HFFc6 (cell line): ENCODE data around the gene MTCL1. TPM values are rescaled to one million over a fixed set of nuclear protein-coding genes. Genes with fewer than 3 reads are reported as not detected.

ENCODE experiments used
- DNase-seq: peaks from one replicate; pipeline ENCODE4 v3.0.0-alpha.2; 2018
- H3K27ac Mint-ChIP-seq: 2 replicates; pipeline ENCODE4 v1.8.0; 2020; ENCODE audit warnings: mild to moderate bottlenecking, mixed read lengths
- H3K27me3 Mint-ChIP-seq: 2 replicates; pipeline ENCODE4 v1.8.0; 2021; ENCODE audit warnings: mild to moderate bottlenecking, moderate library complexity, mixed read lengths; ENCODE audit not compliant: insufficient read depth
- H3K36me3 Mint-ChIP-seq: 2 replicates; pipeline ENCODE4 v1.8.0; 2021; ENCODE audit warnings: low read depth, mixed read lengths
- H3K4me1 Mint-ChIP-seq: 2 replicates; pipeline ENCODE4 v1.8.0; 2020; ENCODE audit warnings: low read depth, mixed read lengths
- H3K4me3 Mint-ChIP-seq: 2 replicates; pipeline ENCODE4 v1.8.0; 2020; ENCODE audit warnings: mild to moderate bottlenecking, moderate library complexity, mixed read lengths
- H3K9me3 Mint-ChIP-seq: 2 replicates; pipeline ENCODE4 v1.8.0; 2020; ENCODE audit warnings: mild to moderate bottlenecking, mixed read lengths
- total RNA-seq, 6 experiments: library from RNA; stranded (reverse); fragmentation: NEBNext Ultra II Directional; extraction: Animal tissue kit (Norgen Biotek cat#: 25700); gene quantifications; 2 replicates in 1 of 6; 3 replicates in 5 of 6; pipeline ENCODE4 v1.2.3, GENCODE V29; 2021
- TF ChIP-seq, protein P1 (sequence below): fragments of 200-600 bp; sonication (generic); IDR thresholded peaks from 2 replicates; pipeline ENCODE4 v1.5.0; 2021; ENCODE audit warnings: antibody characterized with exemption, mild to moderate bottlenecking

The MTCL1 gene
- total RNA-seq, 6 experiments from 2014 or later = 47.2 to 59.7 (median 55.3) TPM

DNA sequence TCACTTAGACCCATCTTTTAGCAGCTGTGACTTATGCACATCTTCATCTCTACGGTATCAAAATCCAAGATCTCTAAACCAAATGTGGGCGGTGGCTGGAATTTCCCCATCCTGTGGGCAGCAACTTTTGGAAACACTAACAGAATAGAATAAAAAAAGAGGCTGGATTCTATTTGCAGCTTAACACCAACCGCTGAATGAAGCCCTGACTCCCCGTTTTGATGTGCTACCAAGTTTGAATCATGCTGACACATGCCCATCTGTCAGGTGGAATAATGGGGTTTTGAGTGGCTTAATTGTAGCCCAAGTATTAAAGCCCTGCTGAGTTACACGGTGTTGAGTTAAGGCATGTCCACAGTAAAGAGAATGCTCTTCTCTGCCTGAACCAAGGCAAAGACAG, 165.2 kb downstream of the MTCL1 start:
- H3K4me3 Mint-ChIP-seq = no peak overlapping the region
- TF ChIP-seq, protein P1, sequence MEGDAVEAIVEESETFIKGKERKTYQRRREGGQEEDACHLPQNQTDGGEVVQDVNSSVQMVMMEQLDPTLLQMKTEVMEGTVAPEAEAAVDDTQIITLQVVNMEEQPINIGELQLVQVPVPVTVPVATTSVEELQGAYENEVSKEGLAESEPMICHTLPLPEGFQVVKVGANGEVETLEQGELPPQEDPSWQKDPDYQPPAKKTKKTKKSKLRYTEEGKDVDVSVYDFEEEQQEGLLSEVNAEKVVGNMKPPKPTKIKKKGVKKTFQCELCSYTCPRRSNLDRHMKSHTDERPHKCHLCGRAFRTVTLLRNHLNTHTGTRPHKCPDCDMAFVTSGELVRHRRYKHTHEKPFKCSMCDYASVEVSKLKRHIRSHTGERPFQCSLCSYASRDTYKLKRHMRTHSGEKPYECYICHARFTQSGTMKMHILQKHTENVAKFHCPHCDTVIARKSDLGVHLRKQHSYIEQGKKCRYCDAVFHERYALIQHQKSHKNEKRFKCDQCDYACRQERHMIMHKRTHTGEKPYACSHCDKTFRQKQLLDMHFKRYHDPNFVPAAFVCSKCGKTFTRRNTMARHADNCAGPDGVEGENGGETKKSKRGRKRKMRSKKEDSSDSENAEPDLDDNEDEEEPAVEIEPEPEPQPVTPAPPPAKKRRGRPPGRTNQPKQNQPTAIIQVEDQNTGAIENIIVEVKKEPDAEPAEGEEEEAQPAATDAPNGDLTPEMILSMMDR = no peak
- H3K9me3 Mint-ChIP-seq = no peaks in the 10 kb centered on the region
- H3K4me1 Mint-ChIP-seq = peaks cover 24% of the 10 kb centered on the region
- H3K27ac Mint-ChIP-seq = no peak overlapping the region
- H3K36me3 Mint-ChIP-seq = no peaks in the 10 kb centered on the region
- peaks cover 5% of the 10 kb centered on the region for H3K27me3 Mint-ChIP-seq
- DNase-seq = no peak

DNA sequence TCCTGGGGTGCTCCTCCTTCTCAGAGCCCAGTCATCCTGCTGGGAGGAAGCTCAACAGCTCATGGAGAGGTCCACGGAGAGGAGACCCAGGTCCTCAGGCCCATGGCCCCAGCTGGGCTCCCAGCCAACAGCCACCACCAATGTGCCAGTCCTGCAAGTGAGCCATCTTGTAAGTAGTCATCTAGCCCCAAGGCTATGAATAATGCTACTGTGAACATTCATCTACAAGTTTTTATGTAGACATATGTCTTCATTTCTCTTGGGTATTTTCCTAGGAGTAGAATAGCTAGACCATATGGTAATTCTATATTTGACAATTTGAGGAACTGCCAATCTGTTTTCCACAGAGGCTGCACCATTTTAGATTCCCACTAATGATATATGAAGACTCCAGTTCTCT, 166.1 kb downstream of the MTCL1 start:
- H3K27me3 Mint-ChIP-seq = peaks cover 5% of the 10 kb centered on the region
- peak; percentile 78 for DNase-seq
- no peaks in the 10 kb centered on the region for H3K36me3 Mint-ChIP-seq
- no peaks in the 10 kb centered on the region for H3K9me3 Mint-ChIP-seq
- no peak overlapping the region for H3K27ac Mint-ChIP-seq
- H3K4me1 Mint-ChIP-seq = peaks cover 18% of the 10 kb centered on the region
- TF ChIP-seq, protein P1 = no peak
- H3K4me3 Mint-ChIP-seq = no peak overlapping the region

DNA sequence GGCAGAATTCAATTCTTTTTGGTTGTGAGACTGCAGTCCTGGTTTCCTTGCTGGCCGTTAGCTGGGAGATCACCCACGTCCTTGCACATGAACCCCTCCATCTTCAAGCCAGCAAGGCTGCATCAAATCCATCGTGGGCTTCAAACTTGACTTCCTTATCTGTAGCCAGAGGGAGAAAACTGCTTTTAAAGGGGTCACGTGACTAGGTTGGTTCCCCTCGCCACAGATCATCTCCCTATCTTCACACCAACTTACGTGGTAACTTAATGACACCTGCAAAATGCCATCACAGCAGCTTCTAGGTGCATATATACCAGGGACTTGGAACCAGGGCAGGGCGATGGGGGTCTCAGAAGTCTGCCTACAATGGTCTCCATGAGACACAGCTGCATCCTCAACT, 169.5 kb downstream of the MTCL1 start:
- H3K4me1 Mint-ChIP-seq = peaks cover 18% of the 10 kb centered on the region
- no peak for DNase-seq
- H3K9me3 Mint-ChIP-seq = no peaks in the 10 kb centered on the region
- no peak overlapping the region for H3K27ac Mint-ChIP-seq
- no peak overlapping the region for H3K4me3 Mint-ChIP-seq
- H3K36me3 Mint-ChIP-seq = no peaks in the 10 kb centered on the region
- TF ChIP-seq, protein P1 = no peak
- peaks cover 3% of the 10 kb centered on the region for H3K27me3 Mint-ChIP-seq

DNA sequence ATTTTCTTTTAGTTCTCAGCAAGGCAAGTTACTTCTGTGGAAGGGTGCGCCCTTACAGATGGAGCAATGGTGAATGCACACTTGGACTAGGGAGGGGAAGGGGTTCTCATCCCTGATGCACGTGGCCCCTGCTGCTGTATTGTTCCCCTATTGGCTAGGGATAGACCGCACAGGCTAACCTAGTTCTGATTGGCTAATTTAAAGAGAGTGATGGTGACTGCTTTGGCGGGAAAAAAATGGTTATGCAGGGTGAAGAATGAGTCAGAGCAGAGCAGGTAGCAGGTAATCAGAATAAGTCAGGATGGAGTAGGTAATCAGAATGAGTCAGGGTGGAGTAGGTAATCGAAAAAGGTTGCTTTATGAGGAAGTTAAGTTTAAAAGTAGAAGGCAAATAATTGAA, 171.5 kb downstream of the MTCL1 start:
- H3K27me3 Mint-ChIP-seq = peaks cover 3% of the 10 kb centered on the region
- no peak overlapping the region for H3K4me3 Mint-ChIP-seq
- no peaks in the 10 kb centered on the region for H3K9me3 Mint-ChIP-seq
- H3K27ac Mint-ChIP-seq = no peak overlapping the region
- no peaks in the 10 kb centered on the region; the same call in 1 of the 2 replicates for H3K36me3 Mint-ChIP-seq
- TF ChIP-seq, protein P1 = no peak
- DNase-seq = no peak
- H3K4me1 Mint-ChIP-seq = peaks cover 13% of the 10 kb centered on the region

DNA sequence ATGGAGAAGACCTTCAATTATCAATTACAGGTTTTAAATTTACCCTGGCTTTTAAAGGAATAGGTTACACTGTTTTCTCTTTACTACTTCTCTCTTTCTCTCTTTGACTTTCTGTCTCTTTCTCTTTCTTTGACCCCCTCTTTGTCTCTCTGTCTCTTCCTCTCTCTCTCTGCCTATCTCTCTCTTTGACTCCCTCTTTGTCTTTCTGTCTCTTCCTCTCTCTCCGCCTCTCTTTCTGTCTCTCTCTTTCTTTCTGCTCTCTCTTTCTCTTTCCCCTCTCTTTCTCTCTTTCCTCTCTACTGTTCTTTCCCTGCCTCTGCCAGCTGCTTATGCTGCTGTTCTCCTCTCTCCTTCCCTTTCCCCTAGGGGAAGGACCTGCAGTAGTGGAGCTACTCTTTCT, 175.7 kb downstream of the MTCL1 start:
- TF ChIP-seq, protein P1 = no peak

More for the DNA sequence above, 175.7 kb downstream of the MTCL1 start:
- Mint-ChIP-seq H3K9me3 (peaks cover 17% of the 10 kb centered on the region), H3K27ac (no peak overlapping the region), H3K4me1 (peaks cover 22% of the 10 kb centered on the region), H3K4me3 (no peak overlapping the region), H3K27me3 (peaks cover 1% of the 10 kb centered on the region), H3K36me3 (peaks cover 14% of the 10 kb centered on the region)
- DNase-seq = no peak

Other genes with a start within 250 kb of the MTCL1 start
- 10 to 100 TPM; 34.1 to 38.0 (median 36.4) TPM for gene RAB12, start 96.1 kb upstream of the MTCL1 start, total RNA-seq